RWPE1 (cell line): ENCODE data around the gene ERFL.

Experiments used
- CTCF ChIA-PET: fragments of 350-600 bp; sonication (Branson Sonifier 250); formaldehyde crosslinking; extraction: SDS; loops from one replicate; lab custom pipeline; 2021; lab: Yijun Ruan, JAX
- POLR2A ChIA-PET: fragments of 400-600 bp; formaldehyde crosslinking; extraction: SDS; loops from one replicate; lab custom pipeline; 2020; ENCODE audit warnings: antibody characterized with exemption; ENCODE audit not compliant: low non-redundant PET; lab: Yijun Ruan, JAX
- DNase-seq: peaks from one replicate; pipeline ENCODE4 v3.0.0; 2012; ENCODE audit warnings: low spot score
- H3K27ac ChIP-seq: fragments of 450-650 bp; 2 replicates; pipeline ENCODE4 v1.5.1; 2017
- TF ChIP-seq, protein P1 (sequence below): fragments of 450-650 bp; conservative IDR thresholded peaks from 2 replicates; pipeline ENCODE4 v1.5.1; 2017; ENCODE audit warnings: low read depth, mild to moderate bottlenecking

The ERFL gene

DNA sequence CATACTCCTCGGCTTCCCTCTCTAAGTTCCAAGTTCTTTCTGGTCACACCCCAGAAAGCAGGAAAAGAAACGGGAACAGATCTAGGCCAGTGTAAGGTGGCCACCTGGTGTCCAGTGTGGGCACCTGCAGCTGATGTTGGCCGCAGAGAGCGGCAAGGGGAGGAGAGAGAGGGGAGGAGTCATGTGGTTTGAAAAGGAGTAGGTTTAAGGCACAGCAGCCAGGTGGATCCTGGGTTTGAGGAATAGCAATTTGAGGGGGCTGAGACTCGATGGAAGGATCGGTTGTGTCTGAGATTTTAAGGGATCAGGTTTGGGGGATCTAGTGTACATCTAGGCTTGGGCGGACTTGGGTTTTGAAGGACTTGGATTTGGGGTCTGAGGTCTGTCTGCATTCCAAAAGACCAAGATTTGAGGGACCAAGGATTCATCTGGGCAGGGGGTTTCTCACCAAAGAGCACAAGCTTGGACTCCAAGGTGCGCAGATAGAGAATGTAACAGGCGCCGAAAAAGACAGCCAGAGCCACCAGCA lies 29.7 kb upstream of the ERFL start:
- peak overlapping the region; percentile 83 for H3K27ac ChIP-seq
- TF ChIP-seq, protein P1, sequence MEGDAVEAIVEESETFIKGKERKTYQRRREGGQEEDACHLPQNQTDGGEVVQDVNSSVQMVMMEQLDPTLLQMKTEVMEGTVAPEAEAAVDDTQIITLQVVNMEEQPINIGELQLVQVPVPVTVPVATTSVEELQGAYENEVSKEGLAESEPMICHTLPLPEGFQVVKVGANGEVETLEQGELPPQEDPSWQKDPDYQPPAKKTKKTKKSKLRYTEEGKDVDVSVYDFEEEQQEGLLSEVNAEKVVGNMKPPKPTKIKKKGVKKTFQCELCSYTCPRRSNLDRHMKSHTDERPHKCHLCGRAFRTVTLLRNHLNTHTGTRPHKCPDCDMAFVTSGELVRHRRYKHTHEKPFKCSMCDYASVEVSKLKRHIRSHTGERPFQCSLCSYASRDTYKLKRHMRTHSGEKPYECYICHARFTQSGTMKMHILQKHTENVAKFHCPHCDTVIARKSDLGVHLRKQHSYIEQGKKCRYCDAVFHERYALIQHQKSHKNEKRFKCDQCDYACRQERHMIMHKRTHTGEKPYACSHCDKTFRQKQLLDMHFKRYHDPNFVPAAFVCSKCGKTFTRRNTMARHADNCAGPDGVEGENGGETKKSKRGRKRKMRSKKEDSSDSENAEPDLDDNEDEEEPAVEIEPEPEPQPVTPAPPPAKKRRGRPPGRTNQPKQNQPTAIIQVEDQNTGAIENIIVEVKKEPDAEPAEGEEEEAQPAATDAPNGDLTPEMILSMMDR = peak; percentile 93
- POLR2A ChIA-PET = no interaction called here
- CTCF ChIA-PET = interaction anchor here (0.9 to 3.1 kb wide), 8 partner anchors 18 to 205 kb away, joined by 3 to 21 read pairs (median 7); partner anchors contain the start of gene CD79A
- DNase-seq = peak; percentile 92

DNA sequence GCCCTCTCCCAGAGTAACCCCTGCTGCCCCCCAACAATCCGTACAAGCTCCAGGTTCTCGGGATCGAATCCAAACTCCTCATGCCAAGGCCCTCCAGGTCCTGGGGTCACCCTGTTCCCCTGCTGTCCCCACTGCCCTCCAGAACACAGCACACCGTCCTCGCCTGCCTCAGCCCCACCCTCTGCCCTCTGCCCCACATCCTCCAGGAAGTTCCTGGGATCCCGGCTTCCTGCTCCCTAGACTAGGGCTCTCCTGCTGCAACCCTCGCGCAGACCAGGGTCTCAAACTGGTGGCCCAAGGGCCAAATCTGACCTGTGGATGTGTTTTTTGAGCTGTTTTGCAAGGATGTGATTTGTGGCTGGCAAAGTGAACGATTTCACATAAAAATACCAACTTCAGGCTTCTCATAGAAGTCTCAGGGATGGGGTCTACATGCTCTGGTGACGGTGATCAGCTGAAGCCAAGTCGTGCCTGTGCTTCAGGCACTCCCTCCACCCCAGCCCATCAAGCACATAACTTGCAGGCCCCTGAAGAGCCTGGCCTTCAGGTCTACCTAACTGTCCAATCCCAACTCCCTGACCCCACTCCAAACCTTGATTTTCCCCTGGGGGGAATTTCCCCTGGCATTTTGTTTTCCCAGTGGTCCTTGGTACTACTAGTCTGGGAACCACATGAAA lies 29.1 kb upstream of the ERFL start:
- ChIA-PET POLR2A (no interaction called here), CTCF (interaction anchor here (0.6 to 3.1 kb wide), 6 partner anchors 17 to 103 kb away, joined by 3 to 21 read pairs (median 4); no protein-coding TSS in a partner anchor)
- no peak for DNase-seq
- TF ChIP-seq, protein P1 = no peak
- peak overlapping the region; percentile 83 for H3K27ac ChIP-seq

DNA sequence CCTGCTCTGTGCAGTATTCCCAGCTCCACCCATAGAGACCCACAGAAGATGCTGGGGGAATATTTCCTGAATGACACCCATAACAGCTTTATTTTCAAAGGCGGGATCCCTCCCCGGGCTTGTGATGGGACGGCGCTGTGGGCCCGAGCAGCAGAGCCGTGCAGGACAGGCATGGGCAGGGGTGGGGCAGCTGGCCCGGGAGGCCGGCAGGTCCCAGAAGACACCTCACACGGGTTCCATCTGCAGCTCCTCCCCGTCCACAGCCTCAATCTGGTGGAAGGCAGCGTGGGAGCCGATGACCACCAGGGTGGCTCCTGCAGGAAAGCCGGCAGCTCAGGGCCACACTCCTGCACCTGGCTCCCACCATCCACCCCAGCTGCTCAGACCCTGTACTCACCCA lies 28.4 kb upstream of the ERFL start:
- TF ChIP-seq, protein P1 = no peak
- POLR2A ChIA-PET = no interaction called here
- no peak for DNase-seq
- CTCF ChIA-PET = interaction anchor here (0.6 to 3.1 kb wide), 5 partner anchors 69 to 104 kb away, joined by 3 to 21 read pairs (median 3); no protein-coding TSS in a partner anchor
- peak overlapping the region; percentile 83 for H3K27ac ChIP-seq

DNA sequence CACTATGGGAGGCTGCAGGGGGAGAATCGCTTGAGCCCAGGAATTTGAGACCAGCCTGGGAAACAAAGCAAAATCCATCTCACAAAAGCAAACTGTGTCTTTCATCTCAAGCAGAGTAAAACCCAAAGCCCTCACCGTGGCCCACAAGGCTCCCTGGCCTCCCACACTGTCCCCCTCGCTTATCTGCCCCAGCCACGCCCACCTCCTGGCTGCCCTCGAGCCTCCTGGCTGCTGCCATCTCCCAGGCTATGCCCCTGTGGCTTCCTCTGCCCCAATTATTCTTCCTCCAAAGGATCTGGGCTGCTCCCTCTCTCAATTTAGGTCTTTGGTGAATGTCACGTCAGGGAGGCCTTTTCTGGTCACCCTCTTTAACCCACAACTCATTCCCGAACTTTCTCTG lies 27.3 kb upstream of the ERFL start:
- CTCF ChIA-PET = no interaction called here
- peak overlapping the region; percentile 83; the same call in 1 of the 2 replicates for H3K27ac ChIP-seq
- DNase-seq = no peak
- TF ChIP-seq, protein P1 = no peak
- POLR2A ChIA-PET = no interaction called here

DNA sequence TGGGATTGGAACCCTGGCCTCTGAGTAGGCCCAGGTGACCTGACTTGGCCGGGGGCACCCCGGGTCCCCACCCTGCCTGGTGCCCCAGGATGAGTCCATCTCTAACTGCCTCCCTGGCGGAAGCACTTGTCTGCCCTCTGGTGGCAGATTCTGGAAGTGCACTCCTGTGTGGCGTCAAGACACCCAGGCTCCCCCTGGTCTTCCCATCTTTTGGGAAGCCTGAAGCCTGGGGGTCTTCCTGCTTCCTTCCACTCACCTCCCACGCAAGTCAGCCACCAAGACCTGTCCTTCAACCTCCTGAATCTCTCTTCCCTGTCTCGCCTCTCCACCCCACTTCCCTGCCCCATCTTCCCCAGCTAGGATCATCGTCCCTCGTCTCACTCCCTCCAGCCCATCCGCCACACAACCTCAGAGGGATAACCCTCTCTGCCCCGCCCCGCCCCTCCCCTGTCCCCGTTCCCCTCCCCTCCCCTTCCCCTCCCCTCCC lies 23.5 kb upstream of the ERFL start:
- ChIA-PET POLR2A (no interaction called here), CTCF (interaction anchor here (0.6 to 2.3 kb wide), 5 partner anchors 10 to 305 kb away, joined by 3 to 15 read pairs (median 3); no protein-coding TSS in a partner anchor)
- peak; percentile 80 for DNase-seq
- TF ChIP-seq, protein P1 = peak; percentile 95
- no peak overlapping the region for H3K27ac ChIP-seq

- no peak for DNase-seq
- TF ChIP-seq, protein P1 = no peak
- POLR2A ChIA-PET = no interaction called here
- H3K27ac ChIP-seq = no peak overlapping the region
- CTCF ChIA-PET = interaction anchor here (2.0 kb wide), 1 partner anchor 74 kb away, joined by 10 read pairs; no protein-coding TSS in a partner anchor
Measured at GRCh38 chr19:41947091-41947490, 18.8 kb upstream of the ERFL start.
